Transverse colon (tissue), 4 donors: ENCODE results near the gene DCAF15.

Experiments
- CTCF ChIP-seq, 5 experiments: fragments of 200-600 bp in 3 of 5; fragments of 450-650 bp in 2 of 5; sonication (generic) in 3 of 5; IDR thresholded peaks; 1 replicate in 2 of 5; 2 replicates in 3 of 5; pipeline ENCODE4 v1.5.1; 2016 to 2017; ENCODE audit warnings: antibody characterized with exemption in 5 of 5, inconsistent platforms in 3 of 5, mild to moderate bottlenecking in 2 of 5, moderate library complexity in 1 of 5
- EP300 ChIP-seq: sonication (generic); formaldehyde crosslinking; IDR thresholded peaks from one replicate; pipeline ENCODE4 v1.6.1; 2017; ENCODE audit warnings: antibody characterized with exemption, low read depth
- POLR2A ChIP-seq: fragments of 450-650 bp; IDR thresholded peaks from one replicate; pipeline ENCODE4 v1.6.1; 2016; ENCODE audit warnings: antibody characterized with exemption, mild to moderate bottlenecking, moderate library complexity
- POLR2AphosphoS5 ChIP-seq, 3 donors: sonication (generic); formaldehyde crosslinking; IDR thresholded peaks; one replicate each; pipeline ENCODE4 v1.6.1; 2016; ENCODE audit warnings: antibody characterized with exemption in 3 of 3

- TF ChIP-seq CTCF (IDR thresholded peaks at IDR 0.05), result no peak
- TF ChIP-seq EP300, result no peak
- no peak for TF ChIP-seq POLR2AphosphoS5 (IDR thresholded peaks at IDR 0.05)
- TF ChIP-seq POLR2A, result no peak
Observed at GRCh38 chr19:13981021-13981420, 28.7 kb downstream of the DCAF15 start.
